Heart right ventricle (tissue), 16 donors: ENCODE measurements around the gene PDE11A. TPM values are rescaled to one million over a fixed set of nuclear protein-coding genes. Genes with fewer than 3 reads are reported as not detected.
A peak's percentile ranks its signal among the peaks of the same experiment; 100 is the strongest.

Experiments
- ATAC-seq, 8 donors: fragments of 200-7000 bp; cut with Tn5 transposase; one replicate each; pipeline ENCODE4 v1.9.1; 2020; ENCODE audit warnings: mild to moderate bottlenecking in 8 of 8, moderate library complexity in 8 of 8, moderate number of reproducible peaks in 1 of 8
- DNase-seq, 2 donors: peaks; one replicate each; pipeline ENCODE4 v3.0.0-alpha.2; 2020
- H3K27ac ChIP-seq, 10 donors: fragments of 200-600 bp; sonication (generic) in 2 of 10; one replicate each; pipeline versions ENCODE4 v1.5.0 to v1.8.0; 2020 to 2022; ENCODE audit warnings: mild to moderate bottlenecking in 3 of 10
- H3K27me3 ChIP-seq, 7 donors: fragments of 200-600 bp; one replicate each; pipeline ENCODE4 v1.8.0; 2021 to 2022; ENCODE audit warnings: mild to moderate bottlenecking in 2 of 7
- H3K36me3 ChIP-seq, 9 donors: fragments of 200-600 bp; sonication (generic) in 1 of 9; one replicate each; pipeline versions ENCODE4 v1.5.0 to v1.8.0; 2020 to 2022; ENCODE audit warnings: mild to moderate bottlenecking in 2 of 9
- H3K4me1 ChIP-seq, 9 donors: fragments of 200-600 bp; sonication (generic) in 1 of 9; one replicate each; pipeline versions ENCODE4 v1.5.0 to v1.8.0; 2020 to 2022; ENCODE audit warnings: mild to moderate bottlenecking in 4 of 9
- H3K4me3 ChIP-seq, 10 donors: fragments of 200-600 bp; sonication (generic) in 2 of 10; one replicate each; pipeline versions ENCODE4 v1.5.0 to v1.8.0; 2020 to 2022; ENCODE audit warnings: mild to moderate bottlenecking in 7 of 10, moderate library complexity in 2 of 10
- H3K9me3 ChIP-seq, 11 donors: fragments of 200-600 bp in 10 of 11; sonication (generic) in 2 of 11; one replicate each; pipeline versions ENCODE4 v1.5.0 to v1.8.0; 2013 to 2022; ENCODE audit warnings: mild to moderate bottlenecking in 2 of 11, control low read depth in 1 of 11, moderate library complexity in 1 of 11
- CTCF ChIP-seq, 9 donors: fragments of 200-600 bp; sonication (generic) in 2 of 9; IDR thresholded peaks; one replicate each; pipeline versions ENCODE4 v1.5.0 to v1.8.0; 2021 to 2022; ENCODE audit warnings: antibody characterized with exemption in 9 of 9, mild to moderate bottlenecking in 5 of 9, moderate library complexity in 1 of 9
- WGBS, 2 donors: extraction: QIAGEN DNeasy Blood & Tissue Kit; methylation state at CpG; one replicate each; pipeline ENCODE4 v1.1.7; 2013; ENCODE audit warnings: inconsistent platforms in 1 of 2; 5-methylcytosine and 5-hydroxymethylcytosine counted together
- intact Hi-C, 10 donors: fragments of 100-400 bp; cut with DNase I; formaldehyde crosslinking; loops; one replicate each; pipeline versions ENCODE4 v1.11.1 to v1.14.2; 2022
- polyA plus RNA-seq, 2 donors: library from polyadenylated mRNA; stranded (reverse); fragments of 200-250 nt; gene quantifications; one replicate each; pipeline ENCODE4 v1.2.3, GENCODE V29; 2013
- total RNA-seq, 10 donors: library from RNA; stranded (reverse); fragmentation: NEBNext Ultra II Directional in 3 of 10; extraction: Animal tissue kit (Norgen Biotek cat#: 25700) in 3 of 10; gene quantifications; one replicate each; pipeline versions ENCODE4 v1.2.1 to v1.2.4, GENCODE V29; 2021 to 2023
- donor health status: Arrhythmogenic right ventricular cardiomyopathy.
- donor health status: ischemic (EF 13 %, LVEDD 7.1; RV severe dilation, severe dysfunction).
- donor health status: healthy with polysubstance abuse.
- donor health status: DM: no; HTN: yes; CAD: no.
- donor health status: DM: no; HTN: no; CAD: no.
- donor health status: ischemic (EF 25% LVEDD 6.9; RV normal size, moderate dysfunction).
- donor health status: ischemic (EF 25% LVEDD 5.7; RV mildly dilated, moderate dysfunction).
- donor health status: healthy.
- donor health status: DM: yes; HTN: yes; CAD: no.
- donor health status: Ischemic cardiomyopathy.
- donor health status: ischemic (EF 35%, LVEDD 5.7; RV mildly dilated, moderate dysfunction).
- donor health status: nonischemic (EF 11% LVEDD 7.7; RV severe dilation, severe dysfunction).
- donor health status: DM: yes; HTN: yes; CAD: no.
- donor health status: PGD.
- donor health status: ischemic (EF 29% LVEDD 5.4; RV normal size, mild dysfunction).
- donor health status: nonischemic (EF 23%, LVEDD 6.1; RV moderate dilation, normal function).

Gene PDE11A
- total and polyA plus RNA-seq, 12 donors = 0.12 to 6.4 (median 1.1) TPM

DNA sequence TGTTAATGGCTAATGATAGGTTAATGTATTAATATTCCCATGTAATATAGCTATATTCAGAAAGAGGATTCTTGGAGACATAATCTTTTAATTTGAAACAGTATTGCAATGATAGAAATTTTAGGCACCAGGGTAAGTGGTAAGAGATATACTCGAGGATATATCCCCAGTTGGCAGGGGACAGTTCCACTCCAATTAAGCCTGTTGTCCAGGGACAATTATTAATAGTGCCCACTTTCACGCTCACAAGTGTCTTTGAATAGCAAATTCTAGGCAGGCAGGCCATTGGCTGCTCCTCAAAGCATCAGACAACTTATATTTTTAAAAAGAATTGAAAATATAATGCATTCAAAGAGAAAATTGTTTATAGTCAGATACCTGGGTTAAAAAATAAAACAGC, 190.7 kb downstream of the PDE11A start:
- Histone ChIP-seq H3K4me3 (no peak overlapping the region), H3K27me3 (no peaks in the 10 kb centered on the region), H3K36me3 (no peaks in the 10 kb centered on the region), H3K9me3 (peaks cover 0 to 5% (median 0%) of the 10 kb centered on the region in 11 donors), H3K4me1 (peaks cover 0 to 20% (median 0%) of the 10 kb centered on the region in 9 donors), H3K27ac (peak overlapping the region in 4 of 10 donors; percentile 13 to 66 (median 30))
- 48 to 59% methylated on average over 2 of the region's 2 CpGs for WGBS, 2 donors
- DNase-seq (no peak), ATAC-seq (peak in 4 of 8 donors; percentile 49 to 88 (median 72))
- intact Hi-C loops = loop anchor here in 1 of 10 donors (5.0 kb wide), 2 partner anchors 35 to 85 kb away; no protein-coding TSS in a partner anchor
- TF ChIP-seq CTCF (IDR thresholded peaks at IDR 0.05) = no peak

GRCh38 chr2:177881008-177881747, 191.4 kb downstream of the PDE11A start:
- no peak overlapping the region for H3K4me3 ChIP-seq
- H3K9me3 ChIP-seq = peaks cover 0 to 5% (median 0%) of the 10 kb centered on the region in 11 donors
- WGBS, 2 donors = 66 to 70% methylated on average over 2 of the region's 2 CpGs
- peaks cover 0 to 20% (median 0%) of the 10 kb centered on the region in 9 donors for H3K4me1 ChIP-seq
- no peaks in the 10 kb centered on the region for H3K27me3 ChIP-seq
- TF ChIP-seq CTCF (IDR thresholded peaks at IDR 0.05) = no peak
- DNase-seq = no peak
- intact Hi-C loops = loop anchor here in 1 of 10 donors (5.0 kb wide), 2 partner anchors 36 to 84 kb away; no protein-coding TSS in a partner anchor
- no peaks in the 10 kb centered on the region for H3K36me3 ChIP-seq
- H3K27ac ChIP-seq = peak overlapping the region in 4 of 10 donors; percentile 13 to 66 (median 30)
- no peak for ATAC-seq

- H3K27ac ChIP-seq = no peak overlapping the region
- H3K4me1 ChIP-seq = peaks cover 0 to 20% (median 0%) of the 10 kb centered on the region in 9 donors
- intact Hi-C loops = loop anchor here in 1 of 10 donors (5.0 kb wide), 2 partner anchors 37 to 83 kb away; no protein-coding TSS in a partner anchor
- H3K27me3 ChIP-seq = no peaks in the 10 kb centered on the region
- 61 to 67% methylated on average over 2 of the region's 2 CpGs for WGBS, 2 donors
- TF ChIP-seq CTCF (IDR thresholded peaks at IDR 0.05) = no peak
- DNase-seq = no peak
- H3K4me3 ChIP-seq = no peak overlapping the region
- H3K36me3 ChIP-seq = no peaks in the 10 kb centered on the region
- peak in 3 of 8 donors; percentile 35 to 56 (median 52) for ATAC-seq
- H3K9me3 ChIP-seq = peaks cover 0 to 5% (median 0%) of the 10 kb centered on the region in 11 donors
Measured at GRCh38 chr2:177880285-177880684, 192.3 kb downstream of the PDE11A start.

DNA sequence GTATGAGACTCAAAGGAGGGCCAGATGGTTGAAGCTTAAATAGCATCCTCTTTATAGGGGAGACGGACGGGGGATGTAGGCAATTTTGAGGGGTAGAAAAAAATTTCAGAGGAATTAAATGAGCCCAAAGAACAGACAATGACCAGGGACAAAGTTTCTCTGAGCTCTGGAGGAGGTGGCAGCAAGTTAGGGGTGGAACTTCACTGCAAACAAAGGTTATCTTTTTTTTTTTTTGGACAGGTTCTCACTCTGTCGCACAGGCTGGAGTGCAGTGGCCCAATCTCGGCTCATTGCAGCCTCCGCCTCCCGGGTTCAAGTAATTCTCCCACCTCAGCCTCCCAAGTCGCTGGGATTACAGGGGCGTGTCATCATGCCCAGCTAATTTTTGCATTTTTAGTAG, 195.6 kb downstream of the PDE11A start:
- no peak for ATAC-seq
- no peak for TF ChIP-seq CTCF (IDR thresholded peaks at IDR 0.05)
- intact Hi-C loops = no loop called here
- no peak for DNase-seq
- H3K9me3 ChIP-seq = peaks cover 0 to 5% (median 0%) of the 10 kb centered on the region in 11 donors
- no peaks in the 10 kb centered on the region for H3K36me3 ChIP-seq
- no peak overlapping the region for H3K4me3 ChIP-seq
- H3K27me3 ChIP-seq = no peaks in the 10 kb centered on the region
- WGBS, 2 donors = 83 to 84% methylated on average over 8 of the region's 8 CpGs
- peaks cover 0 to 12% (median 0%) of the 10 kb centered on the region in 9 donors for H3K4me1 ChIP-seq
- H3K27ac ChIP-seq = no peak overlapping the region
